Mucosa of stomach (tissue), 1 donor: Measurements from ENCODE around the gene TMEM88.
"Not testable (repeated sequence)": the region's sequence is repeated elsewhere in the genome, so short reads cannot be mapped to it uniquely, and the experiment has no call there.

Experiments used
- H3K27me3 ChIP-seq: one replicate; pipeline ENCODE4 v1.7.0; 2013; ENCODE audit warnings: mild to moderate bottlenecking, low read length; ENCODE audit not compliant: control insufficient read depth, insufficient read depth
- H3K36me3 ChIP-seq: one replicate; pipeline ENCODE4 v1.7.0; 2013; ENCODE audit warnings: low read length; ENCODE audit not compliant: control insufficient read depth, insufficient read depth
- H3K4me1 ChIP-seq: one replicate; pipeline ENCODE4 v1.7.0; 2013; ENCODE audit warnings: mild to moderate bottlenecking, low read length; ENCODE audit not compliant: control insufficient read depth, insufficient read depth
- H3K4me3 ChIP-seq: one replicate; pipeline ENCODE4 v1.7.0; 2013; ENCODE audit warnings: low read length
- H3K9ac ChIP-seq: one replicate; pipeline ENCODE4 v1.7.0; 2013; ENCODE audit warnings: mild to moderate bottlenecking, low read length, moderate library complexity
- H3K9me3 ChIP-seq: one replicate; pipeline ENCODE4 v1.7.0; 2013; ENCODE audit warnings: mild to moderate bottlenecking, low read length, moderate library complexity; ENCODE audit not compliant: control insufficient read depth
- donor health status: Pancreatic carcinoma.

TMEM88 gene

GRCh38 chr17:7856811-7857712 is 2.2 kb downstream of the TMEM88 start, which contains the start of gene NAA38:
Gene NAA38 (minus strand): TSS chr17:7857559. CDS start chr17:7857463, 96 bp downstream.
- peak within 1 kb of the TSS; percentile 66 for H3K9ac ChIP-seq
- H3K4me1 ChIP-seq = peaks cover 33% of the 10 kb centered on the region
- H3K27me3 ChIP-seq = no peaks in the 10 kb centered on the region
- H3K9me3 ChIP-seq = no peaks in the 10 kb centered on the region
- peaks cover 4% of the 10 kb centered on the region for H3K36me3 ChIP-seq
- peak within 1 kb of the TSS; percentile 83 for H3K4me3 ChIP-seq

- no peaks in the 10 kb centered on the region for H3K27me3 ChIP-seq
- H3K4me3 ChIP-seq = peak within 1 kb of the TSS; percentile 83
- peaks cover 34% of the 10 kb centered on the region for H3K4me1 ChIP-seq
- H3K9me3 ChIP-seq = no peaks in the 10 kb centered on the region
- H3K36me3 ChIP-seq = peaks cover 3% of the 10 kb centered on the region
- H3K9ac ChIP-seq = peak within 1 kb of the TSS; percentile 66
These were observed 3.1 kb downstream of the TMEM88 start, which contains the start of gene CYB5D1 for GRCh38 chr17:7857713-7858521. Gene CYB5D1 (plus strand): TSS chr17:7858003. CDS start chr17:7858135, 132 bp downstream.

GRCh38 chr17:7858522-7858810 is 3.6 kb downstream of the TMEM88 start:
- Histone ChIP-seq H3K4me1 (peaks cover 38% of the 10 kb centered on the region), H3K4me3 (peak overlapping the region; percentile 83), H3K27me3 (no peaks in the 10 kb centered on the region), H3K36me3 (no peaks in the 10 kb centered on the region), H3K9me3 (no peaks in the 10 kb centered on the region), H3K9ac (peak overlapping the region; percentile 66)

GRCh38 chr17:7859028-7859427 is 4.2 kb downstream of the TMEM88 start:
- H3K9me3 ChIP-seq = no peaks in the 10 kb centered on the region
- no peak overlapping the region for H3K4me3 ChIP-seq
- no peaks in the 10 kb centered on the region for H3K36me3 ChIP-seq
- no peaks in the 10 kb centered on the region for H3K27me3 ChIP-seq
- peaks cover 38% of the 10 kb centered on the region for H3K4me1 ChIP-seq
- H3K9ac ChIP-seq = peak overlapping the region; percentile 66

GRCh38 chr17:7862692-7863437 is 8.0 kb downstream of the TMEM88 start:
- Histone ChIP-seq H3K4me1 (peaks cover 20% of the 10 kb centered on the region), H3K9ac (no peak overlapping the region), H3K4me3 (no peak overlapping the region), H3K27me3 (no peaks in the 10 kb centered on the region), H3K9me3 (no peaks in the 10 kb centered on the region), H3K36me3 (no peaks in the 10 kb centered on the region)

GRCh38 chr17:7864384-7864783 is 9.5 kb downstream of the TMEM88 start:
- H3K27me3 ChIP-seq, H3K9ac ChIP-seq, H3K4me1 ChIP-seq, H3K9me3 ChIP-seq, H3K4me3 ChIP-seq, H3K36me3 ChIP-seq: not testable (repeated sequence)

GRCh38 chr17:7864995-7865650 is 10.3 kb downstream of the TMEM88 start:
- Histone ChIP-seq H3K4me1 (peaks cover 8% of the 10 kb centered on the region), H3K9ac (no peak overlapping the region), H3K9me3 (no peaks in the 10 kb centered on the region), H3K27me3 (no peaks in the 10 kb centered on the region), H3K36me3 (no peaks in the 10 kb centered on the region), H3K4me3 (no peak overlapping the region)

GRCh38 chr17:7867881-7868329 is 13.0 kb downstream of the TMEM88 start:
- Histone ChIP-seq H3K4me3 (no peak overlapping the region), H3K9ac (no peak overlapping the region), H3K9me3 (no peaks in the 10 kb centered on the region)

GRCh38 chr17:7873051-7873450 is 18.2 kb downstream of the TMEM88 start:
- no peak overlapping the region for H3K9ac ChIP-seq
- no peaks in the 10 kb centered on the region for H3K27me3 ChIP-seq
- no peak overlapping the region for H3K4me3 ChIP-seq
- no peaks in the 10 kb centered on the region for H3K4me1 ChIP-seq
- no peaks in the 10 kb centered on the region for H3K36me3 ChIP-seq
- no peaks in the 10 kb centered on the region for H3K9me3 ChIP-seq

More at GRCh38 chr17:7867881-7868329, 13.0 kb downstream of the TMEM88 start:
- Histone ChIP-seq H3K36me3 (no peaks in the 10 kb centered on the region), H3K4me1 (peaks cover 5% of the 10 kb centered on the region), H3K27me3 (no peaks in the 10 kb centered on the region)

GRCh38 chr17:7875804-7876370 is 21.0 kb downstream of the TMEM88 start:
- no peak overlapping the region for H3K4me3 ChIP-seq
- H3K36me3 ChIP-seq = no peaks in the 10 kb centered on the region
- no peaks in the 10 kb centered on the region for H3K27me3 ChIP-seq
- no peak overlapping the region for H3K9ac ChIP-seq
- no peaks in the 10 kb centered on the region for H3K9me3 ChIP-seq
- no peaks in the 10 kb centered on the region for H3K4me1 ChIP-seq

- no peak overlapping the region for H3K9ac ChIP-seq
- H3K9me3 ChIP-seq = no peaks in the 10 kb centered on the region
- H3K4me3 ChIP-seq = no peak overlapping the region
- no peaks in the 10 kb centered on the region for H3K36me3 ChIP-seq
- H3K4me1 ChIP-seq = peaks cover 6% of the 10 kb centered on the region
- no peaks in the 10 kb centered on the region for H3K27me3 ChIP-seq
These were observed 23.4 kb downstream of the TMEM88 start for GRCh38 chr17:7878234-7878633.
